22Rv1 (cell line): ENCODE data around the gene PAXX.

Experiments
- CTCF ChIP-seq: fragments of 450-650 bp; IDR thresholded peaks from 2 replicates; pipeline ENCODE4 v1.5.1; 2017; ENCODE audit warnings: mild to moderate bottlenecking
- ZFX ChIP-seq: fragments of 450-650 bp; IDR thresholded peaks from 2 replicates; pipeline ENCODE4 v1.6.1; 2017; ENCODE audit warnings: antibody characterized with exemption, borderline replicate concordance

- peak; percentile 73 for TF ChIP-seq CTCF
- TF ChIP-seq ZFX: no peak
These were observed 36.2 kb downstream of the PAXX start for GRCh38 chr9:137028263-137029057.
